HG02981 (cell line): ENCODE results near the gene TOMM6.

Experiments used
- ATAC-seq: cut with Tn5 transposase; IDR thresholded peaks from one replicate; pipeline ENCODE4 v1.9.1; 2021; ENCODE audit warnings: mild to moderate bottlenecking, moderate library complexity; ENCODE audit not compliant: unreplicated experiment

The TOMM6 gene

GRCh38 chr6:41787219-41787917 is at the start of gene TOMM6:
Gene TOMM6 (plus strand): TSS chr6:41787694. CDS start chr6:41787698, 4 bp downstream.
- ATAC-seq: peak; percentile 86

- ATAC-seq: no peak
Measured at GRCh38 chr6:41739041-41739440, 48.5 kb upstream of the TOMM6 start.

- no peak for ATAC-seq
Measured at GRCh38 chr6:41740366-41741162, 46.9 kb upstream of the TOMM6 start.

GRCh38 chr6:41741625-41742490 is 45.6 kb upstream of the TOMM6 start:
- ATAC-seq: no peak

GRCh38 chr6:41743406-41744235 is 43.9 kb upstream of the TOMM6 start:
- ATAC-seq: no peak

GRCh38 chr6:41744236-41744787 is 43.2 kb upstream of the TOMM6 start:
- no peak for ATAC-seq

- ATAC-seq: no peak
Measured at GRCh38 chr6:41746107-41746506, 41.4 kb upstream of the TOMM6 start.

- ATAC-seq: no peak
Measured at GRCh38 chr6:41747256-41748101, 40.0 kb upstream of the TOMM6 start, which contains the start of gene PGC. Gene PGC (minus strand): TSS chr6:41747397. CDS start chr6:41747334, 63 bp downstream.

GRCh38 chr6:41748102-41748477 is 39.4 kb upstream of the TOMM6 start:
- ATAC-seq: no peak

GRCh38 chr6:41748542-41748941 is 39.0 kb upstream of the TOMM6 start:
- no peak for ATAC-seq

- ATAC-seq: no peak
Measured at GRCh38 chr6:41750374-41750773, 37.1 kb upstream of the TOMM6 start.

- no peak for ATAC-seq
Measured at GRCh38 chr6:41755895-41756294, 31.6 kb upstream of the TOMM6 start.

GRCh38 chr6:41756354-41756753 is 31.1 kb upstream of the TOMM6 start:
- ATAC-seq: no peak

GRCh38 chr6:41757271-41757670 is 30.2 kb upstream of the TOMM6 start:
- ATAC-seq: no peak

- ATAC-seq: no peak
Measured at GRCh38 chr6:41757931-41758640, 29.4 kb upstream of the TOMM6 start.

- no peak for ATAC-seq
Measured at GRCh38 chr6:41758641-41759035, 28.9 kb upstream of the TOMM6 start.

GRCh38 chr6:41759106-41759904 is 28.2 kb upstream of the TOMM6 start:
- ATAC-seq: no peak
